ENCODE measurements around the gene WWC1.

GRCh38 chr5:168315416-168316138, 24.1 kb downstream of the WWC1 start:
- TF ChIP-seq, protein P1, sequence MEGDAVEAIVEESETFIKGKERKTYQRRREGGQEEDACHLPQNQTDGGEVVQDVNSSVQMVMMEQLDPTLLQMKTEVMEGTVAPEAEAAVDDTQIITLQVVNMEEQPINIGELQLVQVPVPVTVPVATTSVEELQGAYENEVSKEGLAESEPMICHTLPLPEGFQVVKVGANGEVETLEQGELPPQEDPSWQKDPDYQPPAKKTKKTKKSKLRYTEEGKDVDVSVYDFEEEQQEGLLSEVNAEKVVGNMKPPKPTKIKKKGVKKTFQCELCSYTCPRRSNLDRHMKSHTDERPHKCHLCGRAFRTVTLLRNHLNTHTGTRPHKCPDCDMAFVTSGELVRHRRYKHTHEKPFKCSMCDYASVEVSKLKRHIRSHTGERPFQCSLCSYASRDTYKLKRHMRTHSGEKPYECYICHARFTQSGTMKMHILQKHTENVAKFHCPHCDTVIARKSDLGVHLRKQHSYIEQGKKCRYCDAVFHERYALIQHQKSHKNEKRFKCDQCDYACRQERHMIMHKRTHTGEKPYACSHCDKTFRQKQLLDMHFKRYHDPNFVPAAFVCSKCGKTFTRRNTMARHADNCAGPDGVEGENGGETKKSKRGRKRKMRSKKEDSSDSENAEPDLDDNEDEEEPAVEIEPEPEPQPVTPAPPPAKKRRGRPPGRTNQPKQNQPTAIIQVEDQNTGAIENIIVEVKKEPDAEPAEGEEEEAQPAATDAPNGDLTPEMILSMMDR (IDR thresholded peaks at IDR 0.05): no peak
- TF ChIP-seq POLR2A (IDR thresholded peaks at IDR 0.05) (no peak), POLR2AphosphoS5 (IDR thresholded peaks at IDR 0.05; ENCODE audit: insufficient read depth in 1 of 2, low read depth in 1 of 2) (no peak)

Data from vagina (tissue), 2 donors.